Stimulated activated memory B cell treated with anti-CD40 and anti-IgM and Interleukin-4, amounts not matched to agents 10 μg/mL and 1 μg/mL and 100 μg/mL, for 72 hours (primary cell): Measurements from ENCODE around the gene DEFB132.
"Not testable (repeated sequence)": the region's sequence is repeated elsewhere in the genome, so short reads cannot be mapped to it uniquely, and the experiment has no call there.

ENCODE experiments used
- ATAC-seq: fragments of 150-1000 bp; cut with Tn5 transposase; 2 replicates; pipeline ENCODE4 v1.10.0; 2021
- H3K27ac Mint-ChIP-seq: one replicate; pipeline ENCODE4 v1.8.0; 2022; ENCODE audit warnings: mild to moderate bottlenecking, mixed read lengths
- H3K27me3 Mint-ChIP-seq: one replicate; pipeline ENCODE4 v1.8.0; 2022; ENCODE audit warnings: mixed read lengths
- H3K36me3 Mint-ChIP-seq: one replicate; pipeline ENCODE4 v1.8.0; 2022; ENCODE audit warnings: mixed read lengths
- H3K4me1 Mint-ChIP-seq: one replicate; pipeline ENCODE4 v1.8.0; 2022; ENCODE audit warnings: mixed read lengths
- H3K4me3 Mint-ChIP-seq: one replicate; pipeline ENCODE4 v1.8.0; 2022; ENCODE audit warnings: mild to moderate bottlenecking, moderate library complexity, mixed read lengths
- H3K9me3 Mint-ChIP-seq: one replicate; pipeline ENCODE4 v1.8.0; 2022; ENCODE audit warnings: mixed read lengths

DEFB132 gene

GRCh38 chr20:251354-251753 lies 6.2 kb upstream of the DEFB132 start:
- peaks cover 21% of the 10 kb centered on the region for H3K27me3 Mint-ChIP-seq
- H3K4me3 Mint-ChIP-seq: no peak overlapping the region
- H3K9me3 Mint-ChIP-seq: no peaks in the 10 kb centered on the region
- no peak overlapping the region for H3K27ac Mint-ChIP-seq
- no peak for ATAC-seq
- no peaks in the 10 kb centered on the region for H3K4me1 Mint-ChIP-seq
- peaks cover 4% of the 10 kb centered on the region for H3K36me3 Mint-ChIP-seq

GRCh38 chr20:252801-253200 lies 4.7 kb upstream of the DEFB132 start:
- Mint-ChIP-seq H3K27ac (no peak overlapping the region), H3K4me1 (no peaks in the 10 kb centered on the region), H3K9me3 (no peaks in the 10 kb centered on the region), H3K36me3 (no peaks in the 10 kb centered on the region), H3K27me3 (peaks cover 14% of the 10 kb centered on the region), H3K4me3 (no peak overlapping the region)
- no peak for ATAC-seq

- not testable (repeated sequence) for H3K4me1 Mint-ChIP-seq, H3K27ac Mint-ChIP-seq, H3K9me3 Mint-ChIP-seq, H3K36me3 Mint-ChIP-seq, ATAC-seq, H3K4me3 Mint-ChIP-seq
- H3K27me3 Mint-ChIP-seq: peaks cover 14% of the 10 kb centered on the region
Observed at GRCh38 chr20:253447-253846, 4.1 kb upstream of the DEFB132 start.

GRCh38 chr20:258269-258858 lies 840 bp downstream of the DEFB132 start:
- Mint-ChIP-seq H3K4me1 (no peaks in the 10 kb centered on the region), H3K27me3 (peaks cover 14% of the 10 kb centered on the region), H3K27ac (no peak overlapping the region), H3K36me3 (no peaks in the 10 kb centered on the region), H3K4me3 (no peak overlapping the region), H3K9me3 (no peaks in the 10 kb centered on the region)
- no peak for ATAC-seq

GRCh38 chr20:258963-259362 lies 1.4 kb downstream of the DEFB132 start:
- Mint-ChIP-seq H3K36me3 (no peaks in the 10 kb centered on the region), H3K4me1 (no peaks in the 10 kb centered on the region), H3K9me3 (no peaks in the 10 kb centered on the region), H3K27ac (no peak overlapping the region), H3K4me3 (no peak overlapping the region), H3K27me3 (peaks cover 13% of the 10 kb centered on the region)
- ATAC-seq: no peak

GRCh38 chr20:259981-260380 lies 2.5 kb downstream of the DEFB132 start:
- no peaks in the 10 kb centered on the region for H3K9me3 Mint-ChIP-seq
- no peak overlapping the region for H3K27ac Mint-ChIP-seq
- no peaks in the 10 kb centered on the region for H3K4me1 Mint-ChIP-seq
- H3K27me3 Mint-ChIP-seq: peaks cover 3% of the 10 kb centered on the region
- no peak overlapping the region for H3K4me3 Mint-ChIP-seq
- H3K36me3 Mint-ChIP-seq: no peaks in the 10 kb centered on the region
- ATAC-seq: no peak

- ATAC-seq: no peak
- Mint-ChIP-seq H3K36me3 (no peaks in the 10 kb centered on the region), H3K4me1 (peaks cover 13% of the 10 kb centered on the region), H3K27me3 (no peaks in the 10 kb centered on the region), H3K4me3 (no peak overlapping the region), H3K27ac (no peak overlapping the region), H3K9me3 (no peaks in the 10 kb centered on the region)
Observed at GRCh38 chr20:263701-264100, 6.2 kb downstream of the DEFB132 start.

- ATAC-seq: peak; percentile 91
- no peaks in the 10 kb centered on the region for H3K36me3 Mint-ChIP-seq
- H3K27me3 Mint-ChIP-seq: no peaks in the 10 kb centered on the region
- H3K27ac Mint-ChIP-seq: peak overlapping the region; percentile 16
- peak overlapping the region; percentile 80 for H3K4me3 Mint-ChIP-seq
- H3K4me1 Mint-ChIP-seq: peaks cover 13% of the 10 kb centered on the region
- no peaks in the 10 kb centered on the region for H3K9me3 Mint-ChIP-seq
Observed at GRCh38 chr20:266596-267562, 9.4 kb downstream of the DEFB132 start.

- ATAC-seq: no peak
- H3K4me3 Mint-ChIP-seq: no peak overlapping the region
- no peaks in the 10 kb centered on the region for H3K9me3 Mint-ChIP-seq
- no peak overlapping the region for H3K27ac Mint-ChIP-seq
- H3K4me1 Mint-ChIP-seq: peaks cover 13% of the 10 kb centered on the region
- H3K36me3 Mint-ChIP-seq: peaks cover 5% of the 10 kb centered on the region
- H3K27me3 Mint-ChIP-seq: no peaks in the 10 kb centered on the region
Observed at GRCh38 chr20:270517-270916, 13.0 kb downstream of the DEFB132 start.

GRCh38 chr20:271069-271468 lies 13.5 kb downstream of the DEFB132 start:
- ATAC-seq: no peak
- H3K27ac Mint-ChIP-seq: no peak overlapping the region

GRCh38 chr20:271528-271927 lies 14.0 kb downstream of the DEFB132 start:
- Mint-ChIP-seq H3K4me3 (no peak overlapping the region), H3K4me1 (peaks cover 8% of the 10 kb centered on the region), H3K27ac (no peak overlapping the region), H3K9me3 (no peaks in the 10 kb centered on the region), H3K27me3 (no peaks in the 10 kb centered on the region), H3K36me3 (peaks cover 12% of the 10 kb centered on the region)
- ATAC-seq: no peak

More at GRCh38 chr20:271069-271468, 13.5 kb downstream of the DEFB132 start:
- Mint-ChIP-seq H3K4me1 (peaks cover 13% of the 10 kb centered on the region), H3K4me3 (no peak overlapping the region), H3K36me3 (peaks cover 8% of the 10 kb centered on the region), H3K27me3 (no peaks in the 10 kb centered on the region), H3K9me3 (no peaks in the 10 kb centered on the region)

- peaks cover 12% of the 10 kb centered on the region for H3K36me3 Mint-ChIP-seq
- ATAC-seq: no peak
- H3K4me1 Mint-ChIP-seq: no peaks in the 10 kb centered on the region
- H3K27me3 Mint-ChIP-seq: no peaks in the 10 kb centered on the region
- H3K4me3 Mint-ChIP-seq: no peak overlapping the region
- no peaks in the 10 kb centered on the region for H3K9me3 Mint-ChIP-seq
- no peak overlapping the region for H3K27ac Mint-ChIP-seq
Observed at GRCh38 chr20:272718-273117, 15.2 kb downstream of the DEFB132 start.

- H3K9me3 Mint-ChIP-seq: peaks cover 2% of the 10 kb centered on the region
Observed at GRCh38 chr20:273884-274283, 16.4 kb downstream of the DEFB132 start.

GRCh38 chr20:275791-276190 lies 18.3 kb downstream of the DEFB132 start:
- no peaks in the 10 kb centered on the region for H3K27me3 Mint-ChIP-seq
- H3K27ac Mint-ChIP-seq: no peak overlapping the region
- peaks cover 5% of the 10 kb centered on the region for H3K4me1 Mint-ChIP-seq
- H3K4me3 Mint-ChIP-seq: no peak overlapping the region
- ATAC-seq: no peak
- peaks cover 18% of the 10 kb centered on the region for H3K36me3 Mint-ChIP-seq
- peaks cover 2% of the 10 kb centered on the region for H3K9me3 Mint-ChIP-seq

More at GRCh38 chr20:273884-274283, 16.4 kb downstream of the DEFB132 start:
- no peak for ATAC-seq
- Mint-ChIP-seq H3K4me1 (peaks cover 5% of the 10 kb centered on the region), H3K4me3 (no peak overlapping the region), H3K27ac (no peak overlapping the region), H3K27me3 (no peaks in the 10 kb centered on the region), H3K36me3 (peaks cover 18% of the 10 kb centered on the region)

GRCh38 chr20:276620-277495 lies 19.3 kb downstream of the DEFB132 start:
- no peak overlapping the region for H3K27ac Mint-ChIP-seq
- H3K36me3 Mint-ChIP-seq: peaks cover 18% of the 10 kb centered on the region
- H3K27me3 Mint-ChIP-seq: no peaks in the 10 kb centered on the region
- H3K9me3 Mint-ChIP-seq: peaks cover 2% of the 10 kb centered on the region
- no peak for ATAC-seq
- no peak overlapping the region for H3K4me3 Mint-ChIP-seq
- peaks cover 5% of the 10 kb centered on the region for H3K4me1 Mint-ChIP-seq
